Neuronal stem cell (in vitro differentiated cells): ENCODE measurements around the gene MYO16.

Experiments used
- DNase-seq: peaks from one replicate; pipeline ENCODE4 v3.0.0-alpha.2; 2013; ENCODE audit warnings: low spot score
- H2AFZ ChIP-seq: one replicate; pipeline ENCODE4 v1.6.1; 2013; ENCODE audit warnings: mild to moderate bottlenecking, low read length, inconsistent platforms
- H2AK5ac ChIP-seq: 2 replicates; pipeline ENCODE4 v1.6.1; 2013; ENCODE audit warnings: low read depth, mild to moderate bottlenecking, inconsistent platforms, low read length, moderate library complexity, mixed read lengths
- H2BK120ac ChIP-seq: 2 replicates; pipeline ENCODE4 v1.6.1; 2013; ENCODE audit warnings: low read depth, mild to moderate bottlenecking, inconsistent platforms, low read length, moderate library complexity, mixed read lengths
- H2BK12ac ChIP-seq: one replicate; pipeline ENCODE4 v1.6.1; 2013; ENCODE audit warnings: low read length, inconsistent platforms
- H2BK15ac ChIP-seq: 2 replicates; pipeline ENCODE4 v1.6.1; 2013; ENCODE audit warnings: mild to moderate bottlenecking, low read length, inconsistent platforms, mixed read lengths
- H2BK5ac ChIP-seq: one replicate; pipeline ENCODE4 v1.6.1; 2013; ENCODE audit warnings: inconsistent platforms, mild to moderate bottlenecking, low read length, moderate library complexity
- H3K14ac ChIP-seq: one replicate; pipeline ENCODE4 v1.6.1; 2013; ENCODE audit warnings: low read length, inconsistent platforms
- H3K18ac ChIP-seq: 2 replicates; pipeline ENCODE4 v1.6.1; 2013; ENCODE audit warnings: low read length, inconsistent platforms
- H3K23ac ChIP-seq: 2 replicates; pipeline ENCODE4 v1.6.1; 2013; ENCODE audit warnings: low read depth, mild to moderate bottlenecking, mixed read lengths, low read length, inconsistent platforms; ENCODE audit not compliant: poor library complexity
- H3K27ac ChIP-seq: replicated peaks from 3 replicates; pipeline ENCODE4 v1.5.1; 2013; ENCODE audit warnings: low read length, inconsistent platforms
- H3K27me3 ChIP-seq, 3 experiments: 2 replicates each; pipeline ENCODE4 v1.6.1; 2013; ENCODE audit warnings: low read length in 3 of 3, mild to moderate bottlenecking in 2 of 3, inconsistent platforms in 1 of 3, low read depth in 1 of 3, mixed read lengths in 1 of 3, moderate library complexity in 1 of 3; ENCODE audit not compliant: control insufficient read depth in 3 of 3, insufficient read depth in 3 of 3
- H3K36me3 ChIP-seq, 2 donors: replicated peaks in 1 of 2; 2 replicates each; pipeline ENCODE4 v1.6.1; 2013; ENCODE audit warnings: low read length in 2 of 2; ENCODE audit not compliant: control insufficient read depth in 2 of 2, insufficient read depth in 2 of 2
- H3K4ac ChIP-seq: 2 replicates; pipeline ENCODE4 v1.6.1; 2013; ENCODE audit warnings: inconsistent platforms, mild to moderate bottlenecking, low read length, moderate library complexity
- H3K4me1 ChIP-seq, 2 donors: 1 replicate in 1 of 2; 2 replicates in 1 of 2; pipeline ENCODE4 v1.6.1; 2013; ENCODE audit warnings: low read length in 2 of 2, low read depth in 1 of 2; ENCODE audit not compliant: control insufficient read depth in 2 of 2, insufficient read depth in 1 of 2
- H3K4me2 ChIP-seq: one replicate; pipeline ENCODE4 v1.6.1; 2013; ENCODE audit warnings: mild to moderate bottlenecking, low read length, inconsistent platforms; ENCODE audit not compliant: insufficient read depth, poor library complexity, severe bottlenecking
- H3K4me3 ChIP-seq, 2 donors: 2 replicates each; pipeline ENCODE4 v1.5.1; 2013; ENCODE audit warnings: low read length in 2 of 2, mild to moderate bottlenecking in 2 of 2, inconsistent platforms in 1 of 2, moderate library complexity in 1 of 2
- H3K79me1 ChIP-seq: one replicate; pipeline ENCODE4 v1.6.1; 2013; ENCODE audit warnings: low read depth, mild to moderate bottlenecking, inconsistent platforms, low read length, moderate library complexity
- H3K9ac ChIP-seq: one replicate; pipeline ENCODE4 v1.6.1; 2013; ENCODE audit warnings: mild to moderate bottlenecking, low read depth, low read length, inconsistent platforms; ENCODE audit not compliant: poor library complexity
- H3K9me3 ChIP-seq, 2 donors: replicated peaks in 1 of 2; 2 replicates each; pipeline versions ENCODE3 to v1.6.1; 2013; ENCODE audit warnings: low read length in 2 of 2, mild to moderate bottlenecking in 2 of 2, inconsistent platforms in 1 of 2, low read depth in 1 of 2, mixed read lengths in 1 of 2, moderate library complexity in 1 of 2; ENCODE audit not compliant: control insufficient read depth in 2 of 2, insufficient read depth in 1 of 2
- H4K8ac ChIP-seq: one replicate; pipeline ENCODE4 v1.6.1; 2013; ENCODE audit warnings: low read depth, mild to moderate bottlenecking, inconsistent platforms, low read length, moderate library complexity
- H4K91ac ChIP-seq: one replicate; pipeline ENCODE4 v1.6.1; 2013; ENCODE audit warnings: low read length, low read depth, mild to moderate bottlenecking, inconsistent platforms; ENCODE audit not compliant: poor library complexity
- WGBS, 2 donors: extraction: QIAGEN DNeasy Blood & Tissue Kit; methylation state at CpG; one replicate each; pipeline ENCODE4 v1.1.7; 2013; ENCODE audit warnings: missing lambda C conversion rate in 2 of 2, mixed read lengths in 1 of 2; ENCODE audit not compliant: insufficient read length in 2 of 2, insufficient replicate concordance in 1 of 2; ENCODE audit errors: extremely low coverage in 2 of 2; 5-methylcytosine and 5-hydroxymethylcytosine counted together

The MYO16 gene

GRCh38 chr13:108889324-108889984, 260.0 kb downstream of the MYO16 start:
- H2BK5ac ChIP-seq: no peak overlapping the region
- no peak overlapping the region for H3K18ac ChIP-seq
- DNase-seq: no peak
- no peaks in the 10 kb centered on the region for H3K79me1 ChIP-seq
- no peak overlapping the region for H3K4me3 ChIP-seq
- H3K27me3 ChIP-seq: no peaks in the 10 kb centered on the region
- H2AK5ac ChIP-seq: no peak overlapping the region
- H3K9ac ChIP-seq: no peak overlapping the region
- H3K36me3 ChIP-seq: no peaks in the 10 kb centered on the region
- WGBS, 2 donors: no CpG with 5 or more reads among the region's 2 CpGs
- H3K4ac ChIP-seq: no peak overlapping the region
- H2BK15ac ChIP-seq: no peak overlapping the region
- H4K8ac ChIP-seq: no peak overlapping the region
- H3K27ac ChIP-seq: no peak overlapping the region
- H2BK12ac ChIP-seq: no peak overlapping the region
- H2AFZ ChIP-seq: no peak overlapping the region
- no peak overlapping the region for H3K23ac ChIP-seq
- no peak overlapping the region for H4K91ac ChIP-seq
- H3K14ac ChIP-seq: no peak overlapping the region
- H3K9me3 ChIP-seq: no peaks in the 10 kb centered on the region
- no peak overlapping the region for H3K4me2 ChIP-seq
- no peaks in the 10 kb centered on the region for H3K4me1 ChIP-seq
- H2BK120ac ChIP-seq: no peak overlapping the region

DNA sequence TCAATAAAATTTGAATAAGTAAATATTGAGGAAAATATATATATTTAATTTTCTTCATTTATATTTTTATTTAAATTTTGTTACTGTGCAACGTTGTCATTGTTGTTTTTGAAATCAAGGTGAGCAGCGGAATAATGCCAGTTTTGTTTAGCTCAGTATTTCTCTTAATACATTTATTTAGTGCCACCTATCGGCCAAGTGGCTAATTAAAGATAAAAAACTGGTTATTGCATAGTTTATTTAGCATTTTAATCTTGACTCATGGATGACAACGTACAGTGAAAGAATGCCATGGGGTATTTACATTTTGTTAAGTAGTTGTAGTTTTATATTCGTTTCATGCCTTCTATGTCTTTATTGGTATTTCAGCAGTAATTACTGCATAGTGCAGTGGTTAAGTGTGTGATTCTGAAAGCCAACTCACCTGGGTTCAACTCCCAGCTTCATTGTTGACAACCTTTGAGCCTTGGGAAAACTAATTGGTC, 265.9 kb downstream of the MYO16 start:
- no peak overlapping the region for H3K4me3 ChIP-seq
- H3K27me3 ChIP-seq: no peaks in the 10 kb centered on the region
- H3K23ac ChIP-seq: no peak overlapping the region
- H3K9ac ChIP-seq: no peak overlapping the region
- no peak overlapping the region for H3K18ac ChIP-seq
- no peak overlapping the region for H3K27ac ChIP-seq
- H4K8ac ChIP-seq: no peak overlapping the region
- H4K91ac ChIP-seq: no peak overlapping the region
- no peaks in the 10 kb centered on the region for H3K79me1 ChIP-seq
- H3K36me3 ChIP-seq: peaks cover 0 to 2% of the 10 kb centered on the region in 2 donors
- H2AK5ac ChIP-seq: no peak overlapping the region
- H2BK120ac ChIP-seq: no peak overlapping the region
- H2AFZ ChIP-seq: no peak overlapping the region
- no peaks in the 10 kb centered on the region for H3K9me3 ChIP-seq
- no peak overlapping the region for H2BK12ac ChIP-seq
- no peaks in the 10 kb centered on the region for H3K4me1 ChIP-seq
- no CpG with 5 or more reads among the region's 5 CpGs for WGBS, 2 donors
- DNase-seq: peak; percentile 6
- H2BK5ac ChIP-seq: no peak overlapping the region
- H3K4me2 ChIP-seq: no peak overlapping the region
- H2BK15ac ChIP-seq: no peak overlapping the region
- no peak overlapping the region for H3K4ac ChIP-seq
- H3K14ac ChIP-seq: no peak overlapping the region

DNA sequence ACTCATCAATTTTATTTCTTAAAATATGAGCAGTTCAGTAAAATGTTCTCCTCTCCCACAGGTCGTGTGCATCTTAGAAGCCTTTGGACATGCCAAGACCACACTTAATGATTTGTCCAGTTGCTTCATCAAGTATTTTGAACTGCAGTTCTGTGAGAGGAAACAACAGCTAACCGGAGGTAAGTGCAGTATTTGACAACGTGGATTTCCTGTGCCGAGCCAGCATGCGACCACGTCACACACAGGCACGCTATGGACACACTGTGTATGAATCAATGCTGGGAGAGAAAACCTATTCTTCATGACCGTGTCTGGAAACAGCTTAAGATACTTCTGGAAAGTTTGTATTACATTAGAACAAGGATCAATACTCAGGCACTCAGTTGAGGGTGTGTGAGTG, 268.5 kb downstream of the MYO16 start:
- no peak overlapping the region for H3K4me3 ChIP-seq
- no peak overlapping the region for H2BK120ac ChIP-seq
- H2BK12ac ChIP-seq: no peak overlapping the region
- no peaks in the 10 kb centered on the region for H3K27me3 ChIP-seq
- no peak overlapping the region for H2BK15ac ChIP-seq
- no peak overlapping the region for H4K91ac ChIP-seq
- no peaks in the 10 kb centered on the region for H3K9me3 ChIP-seq
- WGBS, 2 donors: no CpG with 5 or more reads among the region's 8 CpGs
- H3K9ac ChIP-seq: no peak overlapping the region
- no peaks in the 10 kb centered on the region for H3K4me1 ChIP-seq
- no peak overlapping the region for H4K8ac ChIP-seq
- DNase-seq: no peak
- no peak overlapping the region for H2AFZ ChIP-seq
- no peak overlapping the region for H3K4ac ChIP-seq
- no peak overlapping the region for H2AK5ac ChIP-seq
- no peak overlapping the region for H3K27ac ChIP-seq
- H3K36me3 ChIP-seq: peaks cover 0 to 2% of the 10 kb centered on the region in 2 donors
- no peak overlapping the region for H3K14ac ChIP-seq
- no peak overlapping the region for H3K18ac ChIP-seq
- H2BK5ac ChIP-seq: no peak overlapping the region
- H3K23ac ChIP-seq: no peak overlapping the region
- no peaks in the 10 kb centered on the region for H3K79me1 ChIP-seq
- no peak overlapping the region for H3K4me2 ChIP-seq

GRCh38 chr13:108902405-108903155, 273.2 kb downstream of the MYO16 start:
- no peak overlapping the region for H3K27ac ChIP-seq
- no peak overlapping the region for H2AFZ ChIP-seq
- H3K9me3 ChIP-seq: no peaks in the 10 kb centered on the region
- no peak overlapping the region for H2AK5ac ChIP-seq
- H4K8ac ChIP-seq: no peak overlapping the region
- no peaks in the 10 kb centered on the region for H3K79me1 ChIP-seq
- H3K23ac ChIP-seq: no peak overlapping the region
- no peak overlapping the region for H2BK12ac ChIP-seq
- H3K18ac ChIP-seq: no peak overlapping the region
- H2BK15ac ChIP-seq: no peak overlapping the region
- no CpG with 5 or more reads among the region's 7 CpGs for WGBS, 2 donors
- H3K4me1 ChIP-seq: no peaks in the 10 kb centered on the region
- no peak overlapping the region for H4K91ac ChIP-seq
- H3K4me3 ChIP-seq: no peak overlapping the region
- no peaks in the 10 kb centered on the region for H3K36me3 ChIP-seq
- H3K14ac ChIP-seq: no peak overlapping the region
- no peaks in the 10 kb centered on the region for H3K27me3 ChIP-seq
- no peak overlapping the region for H2BK5ac ChIP-seq
- H3K9ac ChIP-seq: no peak overlapping the region
- H2BK120ac ChIP-seq: no peak overlapping the region
- H3K4me2 ChIP-seq: no peak overlapping the region
- no peak for DNase-seq
- no peak overlapping the region for H3K4ac ChIP-seq
